Measurements from ENCODE around the gene HS1BP3. TPM values are rescaled to one million over a fixed set of nuclear protein-coding genes. Genes with fewer than 3 reads are reported as not detected.

The HS1BP3 gene
- total and polyA plus RNA-seq, 9 of the 15 experiments (the other 6 are each of a cell fraction or from before 2014, with no cell fraction given): 0.41 to 8.3 (median 5.9) TPM

DNA sequence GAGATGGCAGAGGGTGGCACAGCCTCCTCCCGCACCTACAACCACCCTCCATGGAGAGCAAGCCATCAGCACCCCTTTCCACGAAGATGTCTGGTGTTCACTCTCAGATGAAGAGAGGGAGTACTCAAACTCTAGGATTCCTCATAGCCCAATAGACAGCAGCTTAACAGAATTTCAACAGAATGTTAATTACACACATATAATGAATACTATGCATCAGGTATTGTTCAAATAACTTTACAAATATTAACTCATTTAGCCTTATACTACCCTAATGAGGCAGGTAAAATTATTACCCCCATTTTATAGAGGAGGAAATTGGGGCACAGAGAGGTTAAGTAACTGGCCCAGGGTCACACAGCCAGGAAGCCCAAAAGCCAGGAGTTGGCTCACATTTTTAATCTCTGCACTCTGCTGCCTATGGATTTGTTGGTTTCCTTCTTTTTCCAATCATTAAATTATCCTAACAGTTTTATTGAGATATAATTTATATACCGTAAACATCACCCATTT lies 39.0 kb downstream of the HS1BP3 start (continued):
- TF ChIP-seq E2F1 (CRISPR knock-in tag; IDR thresholded peaks at IDR 0.05) (no peak), FOXK1 (CRISPR knock-in tag; IDR thresholded peaks at IDR 0.05; ENCODE audit: borderline replicate concordance) (no peak), NONO (IDR thresholded peaks at IDR 0.05; ENCODE audit: low read depth in 2 of 2, low read length in 1 of 2) (no peak), XRCC3 (IDR thresholded peaks at IDR 0.05) (no peak), ADNP (tag; IDR thresholded peaks at IDR 0.05) (peak; percentile 61; the same call in 1 of the 2 replicates), ZNF436 (CRISPR knock-in tag; IDR thresholded peaks at IDR 0.05) (no peak), PCBP2 (IDR thresholded peaks at IDR 0.05; ENCODE audit: low read depth, low read length, poor library complexity, severe bottlenecking) (no peak)

DNA sequence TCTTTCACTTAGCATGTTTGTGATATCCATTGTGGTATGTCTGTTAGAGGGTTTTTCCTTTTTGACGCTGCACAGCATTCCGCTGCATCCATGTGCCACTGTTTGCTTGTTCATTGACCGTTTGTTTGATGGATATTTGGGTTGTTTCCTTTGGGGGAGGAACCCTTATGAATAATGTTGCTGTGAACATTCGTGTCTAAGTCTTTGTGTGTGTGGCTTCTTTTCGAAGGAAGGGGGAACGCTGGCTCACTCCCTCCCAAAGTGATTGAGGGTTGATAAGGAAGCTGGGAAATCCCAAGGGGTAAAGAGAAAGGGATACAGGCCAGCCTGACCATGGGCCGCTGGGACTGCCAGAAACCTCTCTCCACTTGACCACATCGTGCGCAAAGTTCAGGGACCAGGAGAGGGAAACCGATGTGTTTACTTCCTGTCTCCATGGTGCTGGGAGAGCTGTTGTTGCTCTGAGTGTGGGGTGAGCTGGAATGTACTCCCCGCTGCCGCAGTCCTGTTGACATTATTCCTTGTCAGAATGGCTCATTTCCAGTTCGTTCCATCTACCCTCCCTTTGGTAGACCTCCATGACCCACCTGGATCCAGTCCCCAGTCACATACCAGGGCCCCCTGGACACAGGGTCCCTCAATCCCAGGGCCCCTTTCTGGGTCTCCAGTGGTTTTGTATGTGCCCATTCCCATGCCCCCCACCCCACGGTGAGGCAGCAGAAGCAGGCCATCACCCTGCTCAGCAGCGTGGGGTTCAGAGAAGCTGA lies 39.6 kb downstream of the HS1BP3 start:
- no peaks in the 10 kb centered on the region for H3K9me1 ChIP-seq (ENCODE audit: control insufficient read depth, insufficient read depth, low read length)
- peak in 3 of 4 experiments; percentile 40 to 45 (median 41) for DNase-seq (ENCODE audit: extremely low read depth in 1 of 4, low spot score in 3 of 4)
- no peak for FAIRE-seq
- CTCF ChIA-PET (ENCODE audit: low intra/inter-chr PET ratio): no interaction called here
- POLR2A ChIA-PET: interaction anchor here (0.6 to 0.8 kb wide), 2 partner anchors 9 to 73 kb away, joined by 3 to 4 read pairs; no protein-coding TSS in a partner anchor
- no peaks in the 10 kb centered on the region for H3K27me3 ChIP-seq (ENCODE audit: control insufficient read depth in 2 of 2, insufficient read depth in 2 of 2, low read length in 2 of 2)
- H3K9ac ChIP-seq (ENCODE audit: insufficient read depth in 1 of 2, low read depth in 2 of 2, low read length in 2 of 2): peak overlapping the region in 1 of 2 experiments; percentile 72; a peak in 2 of 4 replicates
- no peak overlapping the region for H3K4me3 ChIP-seq
- no peaks in the 10 kb centered on the region for H3K79me2 ChIP-seq (ENCODE audit: control insufficient read depth, insufficient read depth, low read length)
- peak overlapping the region; percentile 70 for H2AFZ ChIP-seq (ENCODE audit: low read depth, low read length)
- in situ Hi-C loops (cut with MboI) (no loop called here), intact Hi-C loops (cut with micrococcal nuclease) (no loop called here)
- WGBS (ENCODE audit: insufficient coverage, low coverage, missing lambda C conversion rate): 34% methylated on average over 15 of the region's 15 CpGs
- no peaks in the 10 kb centered on the region for H3K9me3 ChIP-seq (replicated peaks; ENCODE audit: control insufficient read depth, insufficient read depth, low read depth, low read length)
- no peaks in the 10 kb centered on the region for H4K20me1 ChIP-seq (replicated peaks; ENCODE audit: control insufficient read depth, insufficient read depth, low read length)
- peak overlapping the region; percentile 5; the same call in 1 of the 2 replicates for H3K4me2 ChIP-seq (ENCODE audit: insufficient read depth, low read length)
- peak; percentile 56 for ATAC-seq
- no peak overlapping the region for H3K27ac ChIP-seq (ENCODE audit: extremely low read depth, low read depth, low read length)
- peaks cover 7 to 23% of the 10 kb centered on the region in 2 experiments; a peak in 3 of 5 replicates for H3K4me1 ChIP-seq (replicated peaks in 1 of 2; ENCODE audit: control insufficient read depth in 2 of 2, insufficient read depth in 2 of 2, low read length in 2 of 2)
- no TSS peak for BruUV-seq (replicated peaks)
- H3K36me3 ChIP-seq (ENCODE audit: control insufficient read depth, insufficient read depth, low read length): no peaks in the 10 kb centered on the region
- TF ChIP-seq VEZF1 (CRISPR knock-in tag; IDR thresholded peaks at IDR 0.05) (peak; percentile 53; the same call in 1 of the 2 replicates), THRAP3 (IDR thresholded peaks at IDR 0.05; ENCODE audit: borderline replicate concordance) (no peak), E2F6 (IDR thresholded peaks at IDR 0.05; ENCODE audit: borderline replicate concordance in 1 of 2, extremely low read depth in 1 of 2, insufficient read depth in 1 of 2, insufficient read length in 1 of 2, low read depth in 1 of 2, low read length in 1 of 2, poor library complexity in 1 of 2, severe bottlenecking in 1 of 2) (peak in 1 of 2 experiments; percentile 38), NRF1 (conservative IDR thresholded peaks at IDR 0.05 in 1 of 2, IDR thresholded peaks at IDR 0.05 in 1 of 2) (peak; percentile 18 to 25; a peak in 1 of 4 replicates)
- TF ChIP-seq, protein P1, sequence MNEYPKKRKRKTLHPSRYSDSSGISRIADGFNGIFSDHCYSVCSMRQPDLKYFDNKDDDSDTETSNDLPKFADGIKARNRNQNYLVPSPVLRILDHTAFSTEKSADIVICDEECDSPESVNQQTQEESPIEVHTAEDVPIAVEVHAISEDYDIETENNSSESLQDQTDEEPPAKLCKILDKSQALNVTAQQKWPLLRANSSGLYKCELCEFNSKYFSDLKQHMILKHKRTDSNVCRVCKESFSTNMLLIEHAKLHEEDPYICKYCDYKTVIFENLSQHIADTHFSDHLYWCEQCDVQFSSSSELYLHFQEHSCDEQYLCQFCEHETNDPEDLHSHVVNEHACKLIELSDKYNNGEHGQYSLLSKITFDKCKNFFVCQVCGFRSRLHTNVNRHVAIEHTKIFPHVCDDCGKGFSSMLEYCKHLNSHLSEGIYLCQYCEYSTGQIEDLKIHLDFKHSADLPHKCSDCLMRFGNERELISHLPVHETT (CRISPR knock-in tag; conservative IDR thresholded peaks at IDR 0.05 in 1 of 2, IDR thresholded peaks at IDR 0.05 in 1 of 2): 0 out of 4 replicates have a peak, but pooled peaks of 1 of the 2 experiments have one; percentile 17
